GM12875 (cell line): ENCODE data around the gene LRRC15.

Experiments used
- H3K4me3 ChIP-seq: one replicate; pipeline ENCODE4 v1.5.1; 2011; ENCODE audit warnings: low read depth, low read length, control low read depth
- TF ChIP-seq, protein P1 (sequence below): IDR thresholded peaks from 2 replicates; pipeline ENCODE4 v1.5.1; 2011; ENCODE audit warnings: low read depth, mild to moderate bottlenecking, control low read depth, inconsistent platforms, low read length, moderate library complexity, borderline replicate concordance; ENCODE audit not compliant: insufficient read depth

Gene LRRC15

DNA sequence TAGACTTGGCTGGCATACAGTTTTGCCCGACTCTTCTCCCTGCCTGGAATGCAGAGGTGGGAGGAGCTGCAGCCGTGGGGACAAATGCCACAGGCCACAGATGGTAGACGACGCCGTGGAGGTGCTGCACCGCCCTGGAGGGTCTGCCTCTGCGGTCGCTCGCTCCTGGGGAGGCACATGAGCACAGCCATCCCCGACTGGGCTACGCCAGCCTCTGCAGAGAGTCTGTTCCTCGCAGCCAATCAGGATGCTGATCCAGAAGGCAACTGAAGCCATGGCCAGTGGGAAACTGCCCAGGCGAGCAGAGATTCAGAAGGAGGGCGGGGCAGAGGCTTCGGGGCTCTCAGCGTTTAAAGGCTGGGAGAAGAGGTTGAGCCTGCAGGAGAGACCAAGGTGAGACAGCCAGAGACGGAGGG is 11.9 kb upstream of the LRRC15 start:
- H3K4me3 ChIP-seq: no peak overlapping the region
- TF ChIP-seq, protein P1, sequence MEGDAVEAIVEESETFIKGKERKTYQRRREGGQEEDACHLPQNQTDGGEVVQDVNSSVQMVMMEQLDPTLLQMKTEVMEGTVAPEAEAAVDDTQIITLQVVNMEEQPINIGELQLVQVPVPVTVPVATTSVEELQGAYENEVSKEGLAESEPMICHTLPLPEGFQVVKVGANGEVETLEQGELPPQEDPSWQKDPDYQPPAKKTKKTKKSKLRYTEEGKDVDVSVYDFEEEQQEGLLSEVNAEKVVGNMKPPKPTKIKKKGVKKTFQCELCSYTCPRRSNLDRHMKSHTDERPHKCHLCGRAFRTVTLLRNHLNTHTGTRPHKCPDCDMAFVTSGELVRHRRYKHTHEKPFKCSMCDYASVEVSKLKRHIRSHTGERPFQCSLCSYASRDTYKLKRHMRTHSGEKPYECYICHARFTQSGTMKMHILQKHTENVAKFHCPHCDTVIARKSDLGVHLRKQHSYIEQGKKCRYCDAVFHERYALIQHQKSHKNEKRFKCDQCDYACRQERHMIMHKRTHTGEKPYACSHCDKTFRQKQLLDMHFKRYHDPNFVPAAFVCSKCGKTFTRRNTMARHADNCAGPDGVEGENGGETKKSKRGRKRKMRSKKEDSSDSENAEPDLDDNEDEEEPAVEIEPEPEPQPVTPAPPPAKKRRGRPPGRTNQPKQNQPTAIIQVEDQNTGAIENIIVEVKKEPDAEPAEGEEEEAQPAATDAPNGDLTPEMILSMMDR: no peak

GRCh38 chr3:194380326-194380725 is 10.8 kb upstream of the LRRC15 start:
- no peak overlapping the region for H3K4me3 ChIP-seq
- TF ChIP-seq, protein P1: no peak

GRCh38 chr3:194379651-194380050 is 10.1 kb upstream of the LRRC15 start:
- no peak overlapping the region for H3K4me3 ChIP-seq
- TF ChIP-seq, protein P1: no peak

DNA sequence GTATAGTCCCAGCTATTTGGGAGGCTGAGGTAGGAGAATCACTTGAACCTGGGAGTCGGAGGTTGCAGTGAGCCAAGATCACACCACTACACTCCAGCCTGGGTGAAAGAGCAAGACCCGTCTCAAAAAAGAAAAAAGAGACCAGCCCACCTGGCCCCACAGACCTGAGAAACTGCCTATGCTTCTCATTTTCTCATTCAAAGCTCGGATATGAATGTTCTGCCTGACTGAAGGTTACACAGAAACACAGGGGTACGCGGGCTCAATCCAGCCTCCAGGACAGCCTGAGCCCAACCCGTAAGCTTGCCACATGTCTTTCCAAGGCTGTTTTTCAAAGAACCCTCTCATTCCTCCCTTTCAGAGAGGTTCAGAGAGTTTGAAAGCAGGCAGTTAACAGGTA is 9.7 kb upstream of the LRRC15 start:
- no peak overlapping the region for H3K4me3 ChIP-seq
- TF ChIP-seq, protein P1: no peak

- TF ChIP-seq, protein P1: no peak
- no peak overlapping the region for H3K4me3 ChIP-seq
Measured at GRCh38 chr3:194377708-194378107, 8.2 kb upstream of the LRRC15 start.

GRCh38 chr3:194376241-194376560 is 6.7 kb upstream of the LRRC15 start:
- TF ChIP-seq, protein P1: no peak
- no peak overlapping the region for H3K4me3 ChIP-seq

GRCh38 chr3:194375473-194376240 is 6.1 kb upstream of the LRRC15 start:
- H3K4me3 ChIP-seq: no peak overlapping the region
- TF ChIP-seq, protein P1: no peak
